ENCODE data around the gene GNAQ. TPM values are rescaled to one million over a fixed set of nuclear protein-coding genes. Genes with fewer than 3 reads are reported as not detected.

Gene GNAQ
- total RNA-seq, 1 experiment from 2014 or later: 34.1 TPM

- intact Hi-C loops (cut with micrococcal nuclease; ENCODE audit: unreplicated experiment): no loop called here
- TF ChIP-seq CTCF (IDR thresholded peaks at IDR 0.05; ENCODE audit: unreplicated experiment): no peak
- no peaks in the 10 kb centered on the region for H3K9me3 Mint-ChIP-seq (ENCODE audit: low read depth, unreplicated experiment)
- CTCF ChIA-PET: interaction anchor here (0.6 kb wide), 1 partner anchor 1042 kb away, joined by 5 read pairs; no protein-coding TSS in a partner anchor
- no peak overlapping the region for H3K4me3 Mint-ChIP-seq (ENCODE audit: low read depth, unreplicated experiment)
- DNase-seq: no peak
- no peak overlapping the region for H3K27ac Mint-ChIP-seq (ENCODE audit: unreplicated experiment)
- no TSS peak for BruUV-seq (replicated peaks)
- no peaks in the 10 kb centered on the region for H3K4me1 Mint-ChIP-seq (ENCODE audit: low read depth, unreplicated experiment)
- H3K27me3 Mint-ChIP-seq (ENCODE audit: unreplicated experiment): no peaks in the 10 kb centered on the region
- H3K36me3 Mint-ChIP-seq (ENCODE audit: insufficient read depth, unreplicated experiment): no peaks in the 10 kb centered on the region
Measured at GRCh38 chr9:78044886-78045285, 13.3 kb upstream of the GNAQ start.

- no peak for TF ChIP-seq CTCF (IDR thresholded peaks at IDR 0.05; ENCODE audit: unreplicated experiment)
- no TSS peak for BruUV-seq (replicated peaks)
- H3K27ac Mint-ChIP-seq (ENCODE audit: unreplicated experiment): no peak overlapping the region
- CTCF ChIA-PET: interaction anchor here (0.6 kb wide), 1 partner anchor 1042 kb away, joined by 5 read pairs; no protein-coding TSS in a partner anchor
- intact Hi-C loops (cut with micrococcal nuclease; ENCODE audit: unreplicated experiment): no loop called here
- H3K36me3 Mint-ChIP-seq (ENCODE audit: insufficient read depth, unreplicated experiment): no peaks in the 10 kb centered on the region
- no peak for DNase-seq
- no peak overlapping the region for H3K4me3 Mint-ChIP-seq (ENCODE audit: low read depth, unreplicated experiment)
- no peaks in the 10 kb centered on the region for H3K4me1 Mint-ChIP-seq (ENCODE audit: low read depth, unreplicated experiment)
- no peaks in the 10 kb centered on the region for H3K9me3 Mint-ChIP-seq (ENCODE audit: low read depth, unreplicated experiment)
- H3K27me3 Mint-ChIP-seq (ENCODE audit: unreplicated experiment): no peaks in the 10 kb centered on the region
Measured at GRCh38 chr9:78044189-78044588, 12.6 kb upstream of the GNAQ start.

- H3K9me3 Mint-ChIP-seq (ENCODE audit: low read depth, unreplicated experiment): no peaks in the 10 kb centered on the region
- intact Hi-C loops (cut with micrococcal nuclease; ENCODE audit: unreplicated experiment): no loop called here
- H3K36me3 Mint-ChIP-seq (ENCODE audit: insufficient read depth, unreplicated experiment): no peaks in the 10 kb centered on the region
- H3K27me3 Mint-ChIP-seq (ENCODE audit: unreplicated experiment): no peaks in the 10 kb centered on the region
- CTCF ChIA-PET: interaction anchor here (0.7 kb wide), 1 partner anchor 200 kb away, joined by 4 read pairs; no protein-coding TSS in a partner anchor
- no peak for TF ChIP-seq CTCF (IDR thresholded peaks at IDR 0.05; ENCODE audit: unreplicated experiment)
- no TSS peak for BruUV-seq (replicated peaks)
- no peak overlapping the region for H3K4me3 Mint-ChIP-seq (ENCODE audit: low read depth, unreplicated experiment)
- no peak for DNase-seq
- no peak overlapping the region for H3K27ac Mint-ChIP-seq (ENCODE audit: unreplicated experiment)
- no peaks in the 10 kb centered on the region for H3K4me1 Mint-ChIP-seq (ENCODE audit: low read depth, unreplicated experiment)
Measured at GRCh38 chr9:78041971-78042370, 10.4 kb upstream of the GNAQ start.

GRCh38 chr9:78040726-78041125 lies 9.1 kb upstream of the GNAQ start:
- DNase-seq: no peak
- Mint-ChIP-seq H3K36me3 (ENCODE audit: insufficient read depth, unreplicated experiment) (no peaks in the 10 kb centered on the region), H3K9me3 (ENCODE audit: low read depth, unreplicated experiment) (no peaks in the 10 kb centered on the region), H3K27ac (ENCODE audit: unreplicated experiment) (no peak overlapping the region), H3K4me1 (ENCODE audit: low read depth, unreplicated experiment) (no peaks in the 10 kb centered on the region), H3K4me3 (ENCODE audit: low read depth, unreplicated experiment) (no peak overlapping the region), H3K27me3 (ENCODE audit: unreplicated experiment) (no peaks in the 10 kb centered on the region)
- intact Hi-C loops (cut with micrococcal nuclease; ENCODE audit: unreplicated experiment): no loop called here
- CTCF ChIA-PET: interaction anchor here (1.0 kb wide), 1 partner anchor 64 kb away, joined by 5 read pairs; no protein-coding TSS in a partner anchor
- no TSS peak for BruUV-seq (replicated peaks)
- TF ChIP-seq CTCF (IDR thresholded peaks at IDR 0.05; ENCODE audit: unreplicated experiment): no peak
